NK-92 (cell line): ENCODE measurements around the gene FAM229A.
A peak's percentile ranks its signal among the peaks of the same experiment; 100 is the strongest.
"Not testable (repeated sequence)": the region's sequence is repeated elsewhere in the genome, so short reads cannot be mapped to it uniquely, and the experiment has no call there.

Experiments used
- DNase-seq: peaks from one replicate; lab custom pipeline; 2025; ENCODE audit not compliant: unreplicated experiment; lab: John Stamatoyannopoulos, UW

FAM229A gene, protein sequence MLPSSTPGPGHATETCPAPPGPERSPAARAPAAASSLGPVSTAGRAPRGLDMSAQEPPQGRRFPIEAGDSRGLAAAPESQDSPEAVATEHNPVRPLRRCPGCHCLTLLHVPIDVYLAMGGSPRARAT

GRCh38 chr1:32362474-32363313, at the start of gene FAM229A, which contains the start of gene TSSK3:
Gene FAM229A, minus strand, starts transcription at chr1:32362485. Its CDS starts 394 bp downstream, at chr1:32362091.
Gene TSSK3, plus strand, starts transcription at chr1:32362539. Its CDS starts 163 bp downstream, at chr1:32362702.
- DNase-seq = no peak

GRCh38 chr1:32411261-32411660, 49.0 kb upstream of the FAM229A start:
- DNase-seq = no peak

- DNase-seq = no peak
Measured at GRCh38 chr1:32406629-32407111, 44.4 kb upstream of the FAM229A start.

DNA sequence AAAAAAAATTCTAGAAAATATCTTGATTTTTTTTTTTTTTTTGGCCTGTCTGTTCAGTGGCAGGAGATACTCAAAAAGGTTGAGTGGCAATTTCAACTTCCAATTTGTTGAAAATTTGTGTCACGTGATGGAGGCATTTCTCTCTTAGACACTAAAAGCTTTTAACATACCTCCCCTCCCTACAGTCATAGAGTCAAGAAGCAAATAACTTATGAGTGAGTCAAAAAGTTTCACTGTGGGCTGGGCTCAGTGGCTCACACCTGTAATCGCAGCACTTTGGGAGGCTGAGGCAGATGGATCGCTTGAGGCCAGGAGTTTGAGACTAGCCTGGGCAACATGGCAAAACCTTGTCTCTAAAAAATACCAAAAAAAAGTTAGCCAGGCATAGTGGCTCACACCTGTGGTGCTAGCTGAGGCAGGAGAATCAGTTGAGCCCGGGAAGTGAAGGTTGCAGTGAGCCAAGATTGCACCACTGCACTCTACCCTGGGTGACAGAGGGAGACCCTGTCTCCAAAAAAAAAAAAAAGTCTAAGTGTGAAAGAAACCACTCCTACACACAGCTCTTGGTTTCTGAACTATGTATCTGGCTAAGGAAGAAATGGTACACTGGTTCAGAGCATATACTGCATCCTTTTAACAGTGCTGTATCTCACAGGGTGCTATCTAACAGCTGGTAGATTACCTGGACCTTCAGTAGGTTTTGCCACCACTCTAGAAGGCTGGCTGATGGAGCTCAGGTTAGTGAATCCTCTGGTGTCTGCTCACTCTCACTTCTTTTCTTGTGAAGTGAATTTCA, 43.6 kb upstream of the FAM229A start:
- no peak for DNase-seq

GRCh38 chr1:32404946-32405345, 42.7 kb upstream of the FAM229A start:
- no peak for DNase-seq

GRCh38 chr1:32400876-32401631, 38.8 kb upstream of the FAM229A start:
- DNase-seq = no peak

GRCh38 chr1:32399843-32400242, 37.6 kb upstream of the FAM229A start:
- DNase-seq = no peak

GRCh38 chr1:32398401-32398800, 36.1 kb upstream of the FAM229A start:
- DNase-seq = no peak

GRCh38 chr1:32396524-32396923, 34.2 kb upstream of the FAM229A start:
- not testable (repeated sequence) for DNase-seq

DNA sequence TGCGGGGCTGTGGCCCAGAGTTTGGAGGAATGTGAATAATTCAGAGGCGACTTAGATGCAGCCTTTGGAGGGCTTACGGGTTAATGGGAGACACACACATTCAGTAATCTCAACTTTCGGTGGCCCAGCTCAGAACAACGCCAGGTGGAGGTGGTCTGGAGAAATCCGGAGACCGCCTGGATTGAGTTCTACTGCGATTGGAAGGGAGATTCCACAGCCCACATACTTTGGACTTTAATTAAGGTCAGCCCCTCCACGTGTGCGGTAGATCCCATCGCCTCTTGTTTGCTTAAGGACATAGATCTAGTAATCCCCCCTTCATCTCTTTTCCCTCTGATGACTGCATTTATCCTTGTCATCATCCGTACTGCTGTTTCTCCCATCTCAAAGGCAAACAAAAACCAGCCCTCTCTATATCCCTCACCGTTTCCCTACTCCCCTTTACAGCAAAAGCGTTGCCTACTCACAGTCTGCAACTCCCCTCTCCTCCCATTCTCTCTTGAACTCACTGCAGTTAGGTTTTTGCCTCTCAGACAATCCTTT, 32.7 kb upstream of the FAM229A start:
- DNase-seq = no peak

GRCh38 chr1:32394141-32394889, 32.0 kb upstream of the FAM229A start, which contains the start of gene BSDC1:
Gene BSDC1, minus strand, starts transcription at chr1:32394441. Its CDS starts 27 bp downstream, at chr1:32394414.
- peak; percentile 79 for DNase-seq

DNA sequence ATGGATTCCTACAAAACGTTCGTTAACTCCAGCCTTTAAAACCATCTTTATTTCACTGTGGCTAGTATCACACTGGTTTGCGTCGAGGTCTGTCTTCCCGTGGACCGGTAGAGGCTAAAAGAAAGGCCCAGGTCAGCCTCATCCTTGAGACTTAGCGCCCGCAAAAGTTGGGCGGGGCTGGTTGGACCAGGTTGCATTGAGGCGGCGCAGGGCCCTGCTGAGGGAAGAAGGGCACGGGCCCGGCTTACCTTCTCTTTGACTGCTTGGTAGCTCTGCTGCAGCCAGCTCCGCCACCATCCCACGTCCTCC, 31.5 kb upstream of the FAM229A start:
- no peak for DNase-seq

- no peak for DNase-seq
Measured at GRCh38 chr1:32393136-32393535, 30.9 kb upstream of the FAM229A start.

DNA sequence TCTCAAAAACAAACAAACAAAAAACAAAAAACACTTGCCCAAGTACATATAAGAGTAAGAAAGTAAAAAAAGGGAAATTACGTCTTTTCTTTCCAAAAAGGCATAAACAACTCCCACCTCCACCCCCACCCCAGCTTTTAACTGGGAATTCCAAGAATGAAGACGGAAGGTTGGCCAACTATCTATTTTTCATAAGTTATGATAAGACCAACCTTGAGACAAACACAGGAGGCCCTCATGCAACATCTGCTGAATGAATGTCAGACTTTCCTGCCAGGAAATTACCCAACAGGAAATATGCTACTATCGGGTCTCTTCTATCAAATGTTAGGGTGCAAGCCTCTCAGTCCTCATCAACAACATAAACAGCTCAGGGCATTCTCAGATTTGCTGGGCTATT, 30.0 kb upstream of the FAM229A start:
- no peak for DNase-seq

DNA sequence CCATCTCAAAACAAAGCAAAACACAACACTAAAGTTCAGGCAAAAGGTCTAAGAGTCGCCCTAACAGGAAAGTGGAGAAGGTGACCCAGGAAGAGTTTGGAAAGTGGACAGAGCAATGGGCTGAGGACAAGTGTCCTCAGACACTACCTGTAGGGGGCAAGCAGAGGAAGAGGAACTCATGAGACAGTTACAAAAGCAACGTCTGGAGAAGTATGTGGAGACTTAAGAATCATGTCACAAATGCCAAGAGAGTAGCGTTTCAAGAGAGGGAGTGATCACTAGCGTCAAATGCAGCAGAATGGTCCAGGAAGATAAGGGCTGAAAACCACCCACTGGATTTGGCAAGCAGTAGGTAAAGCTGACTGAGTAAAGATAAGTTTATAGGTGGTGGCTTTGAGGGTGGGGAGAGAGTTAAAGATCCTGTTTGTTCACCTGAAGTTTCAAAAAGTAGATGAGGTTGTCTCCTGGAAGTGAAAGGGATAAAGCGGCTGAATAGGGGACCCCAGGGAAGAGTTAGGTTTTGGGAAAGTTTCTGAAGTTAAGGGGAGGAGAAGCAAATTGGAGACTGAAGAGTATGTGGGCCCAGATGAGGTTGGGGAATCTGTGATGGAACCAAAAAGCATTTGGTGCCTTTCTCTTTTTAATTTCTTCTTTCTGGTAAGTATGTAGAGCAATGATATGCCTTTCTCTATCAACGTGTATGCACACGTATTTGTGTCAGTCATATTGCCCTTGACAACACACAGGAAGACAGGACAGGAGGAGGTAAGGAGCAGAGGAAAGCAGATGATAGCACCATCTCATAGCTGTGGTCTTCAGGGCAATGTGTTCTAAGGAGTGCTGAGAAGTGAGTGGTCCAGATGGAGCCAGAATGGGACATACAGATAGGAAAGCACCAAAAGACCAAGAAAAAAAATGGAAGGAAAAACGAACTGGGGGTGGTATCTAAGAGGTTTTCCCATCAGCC, 28.9 kb upstream of the FAM229A start:
- DNase-seq = no peak

DNA sequence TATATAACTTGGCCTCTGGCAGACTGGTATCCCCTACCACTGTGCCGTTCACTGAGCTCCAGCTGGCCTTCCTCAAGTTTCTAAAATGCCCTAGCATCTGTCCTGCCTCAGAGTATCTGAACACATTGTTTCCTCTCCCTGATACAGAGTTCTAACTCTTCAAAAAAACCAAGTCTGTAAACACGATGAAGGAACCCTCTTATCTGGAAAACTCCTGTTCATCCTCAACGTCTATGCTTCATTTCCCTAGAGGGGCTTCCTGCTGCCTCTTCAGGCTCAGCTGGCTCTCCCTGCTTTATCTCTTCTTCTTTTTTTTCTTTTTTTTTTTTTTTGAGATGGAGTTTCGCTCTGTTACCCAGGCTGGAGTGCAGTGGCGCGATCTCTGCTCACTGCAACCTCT, 26.4 kb upstream of the FAM229A start:
- DNase-seq = no peak

DNA sequence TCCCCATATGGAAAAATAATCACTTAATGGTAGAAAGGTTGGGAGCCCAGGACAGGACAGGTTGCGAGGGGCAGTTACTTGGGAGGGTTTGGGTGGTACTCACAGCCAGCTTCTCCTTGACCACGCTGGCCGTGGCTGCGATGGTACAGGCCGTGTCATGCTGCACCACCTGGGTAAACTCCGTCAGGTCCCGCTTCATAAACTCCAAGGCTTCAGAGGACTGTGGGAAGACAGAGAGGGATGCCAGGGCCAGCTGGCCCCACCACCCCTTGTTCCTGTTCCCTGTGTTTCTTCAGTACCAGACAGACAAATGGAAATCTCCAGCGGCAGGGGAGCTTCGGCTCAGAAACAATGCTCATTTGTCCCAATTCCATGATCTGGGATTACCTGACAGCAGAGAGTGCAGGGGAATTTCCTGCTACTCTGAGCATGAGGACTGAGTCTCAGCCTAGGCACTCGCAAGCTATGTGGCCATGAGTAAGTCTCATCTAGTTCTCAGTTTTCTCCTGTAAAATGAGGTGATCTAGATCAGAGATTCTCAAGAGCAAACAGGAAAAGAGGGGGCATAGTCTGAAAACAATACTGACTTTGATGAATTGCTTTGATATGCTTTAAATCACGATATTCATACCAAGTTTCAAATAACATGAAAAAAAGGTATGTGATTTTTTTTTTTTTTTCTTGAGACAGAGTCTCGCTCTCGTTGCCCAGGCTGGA, 24.5 kb upstream of the FAM229A start:
- no peak for DNase-seq

GRCh38 chr1:32380057-32380456, 17.8 kb upstream of the FAM229A start:
- no peak for DNase-seq
